Activated CD4-positive, alpha-beta T cell treated with anti-CD3 and anti-CD28 coated beads for 48 hours (primary cell): ENCODE data around the gene GP5.

Experiments used
- DNase-seq: peaks from one replicate; pipeline ENCODE4 v3.0.0-alpha.2; 2020

GP5 gene

DNA sequence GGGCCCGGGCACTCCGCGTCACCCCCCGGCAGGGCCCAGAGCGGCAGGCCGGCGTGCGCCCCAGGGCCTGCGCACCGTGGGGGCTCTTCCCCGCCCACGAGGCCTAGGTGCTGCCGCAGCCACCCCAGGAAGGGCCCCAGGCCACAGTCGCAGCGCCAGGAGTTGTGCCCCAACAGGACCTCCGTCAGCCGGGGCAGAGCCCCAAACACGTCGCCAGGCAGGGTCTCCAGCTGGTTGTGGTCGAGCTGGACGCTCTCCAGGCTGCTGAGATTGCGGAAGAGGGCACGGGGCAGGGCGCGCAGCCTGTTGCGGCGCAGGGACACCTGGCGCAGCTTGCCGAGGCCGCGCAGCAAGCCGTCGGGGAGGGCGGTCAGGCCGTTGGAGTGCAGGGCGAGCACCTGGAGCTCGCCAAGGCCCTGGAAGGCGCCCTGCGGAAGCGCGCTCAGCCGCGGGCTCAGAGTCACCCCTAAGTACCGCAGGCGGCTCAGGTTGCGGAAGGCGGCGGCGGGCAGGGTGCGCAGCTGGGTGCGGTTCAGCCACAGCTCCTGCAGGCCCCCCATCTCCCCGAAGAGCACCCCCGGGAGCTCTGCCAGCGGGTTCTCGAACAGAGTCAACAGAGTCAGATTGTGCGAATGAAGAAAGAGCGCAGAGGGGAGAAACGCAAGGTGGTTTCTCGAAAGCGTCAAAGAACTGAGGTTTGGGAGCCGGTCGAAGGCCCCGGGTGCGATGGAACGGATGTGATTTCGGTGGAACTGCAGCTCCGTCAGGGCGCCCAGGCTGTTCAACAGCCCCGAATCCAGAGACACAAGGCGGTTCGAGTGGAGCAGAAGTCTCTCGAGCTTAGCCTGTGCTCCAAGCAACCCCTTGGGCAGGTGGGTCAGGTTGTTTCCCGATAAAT is 2.0 kb downstream of the GP5 start:
- peak; percentile 49 for DNase-seq

DNA sequence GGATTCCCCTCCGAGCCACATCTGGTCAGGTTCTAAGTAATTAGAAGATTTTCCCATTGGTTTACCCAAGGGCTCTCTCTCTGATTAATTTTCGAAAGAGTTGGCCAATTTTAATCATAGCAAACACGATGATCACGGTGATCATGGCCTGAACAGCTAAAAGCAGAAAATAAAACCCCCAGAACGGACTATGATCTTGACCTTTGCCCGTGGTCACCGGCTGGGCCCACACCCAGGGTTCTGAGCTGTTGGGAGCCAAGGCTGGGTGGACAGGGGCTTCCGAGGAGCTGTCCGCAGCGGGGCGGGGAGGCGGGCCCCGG is 2.6 kb downstream of the GP5 start:
- DNase-seq = no peak

GRCh38 chr3:194395778-194396538 is 3.1 kb downstream of the GP5 start:
- DNase-seq = peak; percentile 70

DNA sequence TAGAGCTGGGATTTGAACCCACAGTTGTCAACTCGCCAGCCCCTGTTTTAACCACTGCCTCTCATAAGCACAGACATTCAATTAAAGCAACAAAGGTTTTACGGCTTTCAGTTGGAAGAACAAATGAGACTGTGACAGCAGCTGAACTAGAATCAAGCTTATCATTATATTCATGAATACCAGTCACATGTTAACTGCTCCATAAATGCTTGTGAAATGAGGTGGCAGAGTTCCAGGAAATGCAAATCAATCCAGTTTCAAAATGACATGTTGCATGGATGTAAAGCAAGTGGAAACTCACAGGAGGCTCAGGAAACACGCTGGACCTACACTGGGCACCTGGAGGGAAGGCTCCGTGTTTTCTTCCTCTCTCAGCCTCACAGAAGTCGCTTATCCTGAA is 3.9 kb downstream of the GP5 start:
- no peak for DNase-seq

GRCh38 chr3:194392576-194392975 is 6.5 kb downstream of the GP5 start:
- no peak for DNase-seq

DNA sequence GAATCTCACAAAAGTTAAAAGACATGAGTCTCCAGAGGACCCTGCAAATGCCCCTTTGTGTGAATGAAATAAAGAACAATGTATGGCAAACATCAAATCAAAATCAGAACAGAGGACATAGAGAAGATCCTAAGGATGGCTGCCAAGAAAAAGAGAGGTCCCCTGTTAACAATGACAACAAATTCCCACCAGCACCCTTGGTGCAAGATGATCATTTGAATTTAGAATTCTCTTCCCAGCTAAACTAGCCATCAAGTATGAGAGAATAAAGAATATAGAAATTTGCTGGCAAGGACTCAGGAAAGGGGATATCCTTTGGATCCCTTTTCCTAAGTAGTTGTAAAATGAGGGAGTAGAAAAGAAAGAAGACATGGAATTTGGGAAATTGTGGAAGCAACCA is 8.2 kb downstream of the GP5 start:
- no peak for DNase-seq

GRCh38 chr3:194389269-194389668 is 9.8 kb downstream of the GP5 start:
- no peak for DNase-seq

DNA sequence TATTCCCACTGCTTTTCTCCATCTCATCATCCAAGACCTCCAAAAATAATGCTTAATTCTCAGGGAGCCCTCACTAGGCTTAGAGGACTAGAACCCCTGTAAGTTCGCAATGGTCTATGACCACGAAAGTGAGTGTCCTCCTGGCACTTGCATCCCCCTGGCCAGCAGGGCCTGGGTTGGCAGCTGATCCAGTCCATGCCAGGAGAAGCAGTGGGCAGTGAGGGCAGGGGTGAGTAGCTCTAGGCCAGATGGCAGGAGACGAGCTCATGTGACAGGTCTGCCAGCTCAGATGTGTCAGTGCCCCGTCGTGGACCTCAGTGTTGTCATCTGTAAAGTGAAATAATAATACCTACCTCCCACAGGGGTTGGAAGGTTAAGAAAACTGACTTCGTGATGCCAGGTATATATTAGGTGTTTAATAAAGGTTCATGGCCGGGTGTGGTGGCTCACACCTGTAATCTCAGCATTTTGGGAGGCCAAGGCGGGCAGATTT is 11.1 kb downstream of the GP5 start:
- no peak for DNase-seq

DNA sequence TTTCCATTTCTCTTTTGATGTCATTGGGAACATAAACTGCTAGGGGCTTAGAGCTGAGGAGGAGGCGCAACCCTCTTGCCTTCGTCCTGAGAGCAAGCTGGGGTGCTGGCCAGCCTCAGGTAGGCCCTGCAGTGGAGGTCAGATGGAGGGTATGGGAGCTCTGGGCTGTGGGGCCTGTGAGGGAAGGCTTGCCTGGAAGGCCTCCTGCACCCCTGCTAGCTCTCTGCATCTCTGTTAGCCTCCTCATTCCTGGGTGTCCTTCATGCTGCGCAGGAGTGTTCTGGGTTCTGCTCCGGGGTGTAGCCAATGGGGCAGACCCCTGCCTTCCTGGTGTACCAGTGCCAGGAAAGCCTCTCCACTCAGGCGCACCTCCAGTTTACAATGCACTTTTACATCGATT is 11.8 kb downstream of the GP5 start:
- no peak for DNase-seq

DNA sequence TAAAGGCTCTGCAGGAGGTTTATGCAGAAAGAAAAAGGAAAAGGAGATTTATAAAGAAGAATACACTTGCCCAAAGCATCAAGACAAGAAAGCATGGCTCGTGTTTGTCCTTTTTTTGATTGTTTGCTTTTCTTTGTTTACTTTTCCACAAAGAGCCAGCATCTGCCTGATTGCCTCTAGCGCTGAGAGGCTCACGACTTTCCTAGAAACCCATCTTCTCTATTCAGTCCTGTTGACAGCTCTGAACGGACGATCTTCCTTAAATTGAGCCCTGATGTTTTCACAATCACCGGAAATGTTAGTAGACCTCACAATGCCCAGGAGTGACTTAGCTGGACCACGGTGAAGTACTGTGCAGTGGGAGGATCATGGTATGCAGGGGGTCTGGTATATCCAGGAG is 12.4 kb downstream of the GP5 start:
- no peak for DNase-seq

GRCh38 chr3:194386066-194386465 is 13.0 kb downstream of the GP5 start:
- no peak for DNase-seq

DNA sequence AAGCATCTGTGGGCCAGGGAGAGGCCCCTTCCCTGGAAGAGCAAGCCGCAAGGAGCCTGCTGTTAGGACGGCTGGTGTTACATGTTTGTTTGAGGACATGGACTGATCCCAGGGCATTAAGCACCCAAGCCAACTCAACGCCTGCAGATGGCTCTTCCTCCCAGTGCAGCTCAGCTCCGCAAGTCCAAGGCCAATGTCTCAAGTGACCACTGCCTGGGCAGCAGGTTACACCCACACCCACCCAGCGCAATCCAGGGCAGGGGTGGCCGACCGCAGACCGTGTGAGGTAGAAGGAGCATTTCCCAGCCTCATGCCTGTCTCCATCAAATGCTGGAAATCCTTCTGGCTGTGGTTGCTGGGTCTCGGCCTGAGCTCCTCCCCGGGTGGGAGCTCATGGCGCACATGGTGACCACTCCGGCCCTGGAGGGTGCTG is 14.5 kb downstream of the GP5 start:
- no peak for DNase-seq

DNA sequence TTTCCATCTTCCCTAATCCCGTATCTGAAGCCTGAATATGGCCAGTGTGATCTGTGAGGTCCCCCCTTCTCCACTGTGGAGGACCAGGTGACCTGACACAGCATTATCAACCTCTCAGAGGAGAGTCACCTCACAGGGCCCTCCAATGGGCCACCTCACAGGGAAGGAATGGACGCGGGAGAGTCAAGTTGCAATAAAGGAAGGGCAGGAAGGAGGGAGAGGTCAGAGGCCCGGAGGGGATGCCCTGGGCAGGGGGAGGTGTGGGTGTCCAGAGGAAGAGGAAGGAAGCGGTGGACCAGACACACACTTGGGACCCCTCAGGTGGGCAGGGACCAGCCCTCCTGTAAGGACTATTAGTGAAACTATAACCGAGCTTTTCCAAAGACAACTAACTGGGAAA is 14.9 kb downstream of the GP5 start:
- DNase-seq = no peak

GRCh38 chr3:194383276-194383940 is 15.7 kb downstream of the GP5 start:
- no peak for DNase-seq

DNA sequence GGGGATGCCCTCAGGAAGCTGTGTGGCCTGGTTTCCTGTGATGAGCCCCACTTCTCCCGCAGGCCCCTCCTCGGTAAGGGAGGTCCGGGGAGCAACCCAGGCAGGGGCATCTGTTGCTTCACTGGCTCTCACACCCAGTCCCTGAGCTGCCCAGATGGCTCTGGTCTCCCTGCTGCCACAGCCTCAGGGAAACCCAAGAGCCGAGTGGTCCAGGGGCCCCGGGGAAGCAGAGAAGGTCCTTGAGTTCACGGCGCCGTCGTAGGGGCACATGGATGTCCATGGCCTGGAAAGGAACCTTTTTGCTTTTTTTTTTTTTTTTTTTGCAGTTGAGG is 16.2 kb downstream of the GP5 start:
- no peak for DNase-seq

- no peak for DNase-seq
These were observed 16.7 kb downstream of the GP5 start for GRCh38 chr3:194382196-194382891.

DNA sequence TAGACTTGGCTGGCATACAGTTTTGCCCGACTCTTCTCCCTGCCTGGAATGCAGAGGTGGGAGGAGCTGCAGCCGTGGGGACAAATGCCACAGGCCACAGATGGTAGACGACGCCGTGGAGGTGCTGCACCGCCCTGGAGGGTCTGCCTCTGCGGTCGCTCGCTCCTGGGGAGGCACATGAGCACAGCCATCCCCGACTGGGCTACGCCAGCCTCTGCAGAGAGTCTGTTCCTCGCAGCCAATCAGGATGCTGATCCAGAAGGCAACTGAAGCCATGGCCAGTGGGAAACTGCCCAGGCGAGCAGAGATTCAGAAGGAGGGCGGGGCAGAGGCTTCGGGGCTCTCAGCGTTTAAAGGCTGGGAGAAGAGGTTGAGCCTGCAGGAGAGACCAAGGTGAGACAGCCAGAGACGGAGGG is 17.6 kb downstream of the GP5 start:
- DNase-seq = no peak

GRCh38 chr3:194380326-194380725 is 18.7 kb downstream of the GP5 start:
- DNase-seq = no peak

DNA sequence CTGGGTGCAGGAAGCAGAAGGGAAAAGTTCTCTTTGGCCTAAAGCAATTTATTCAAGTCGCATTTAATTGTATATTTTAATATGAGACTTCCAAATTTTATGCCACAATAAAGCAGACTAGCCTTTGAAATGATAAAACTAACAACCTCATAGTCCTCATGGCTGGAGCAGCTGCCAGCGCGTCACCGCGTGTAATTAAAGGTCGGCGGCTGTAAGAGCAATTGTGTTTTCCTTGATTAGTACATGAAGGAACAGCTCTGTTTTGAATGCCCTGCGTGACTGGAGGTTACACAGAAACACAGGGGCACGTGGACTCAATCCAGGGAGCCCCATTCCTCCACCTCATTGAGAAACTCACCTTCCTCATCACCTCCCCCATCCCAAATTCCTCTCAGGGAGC is 19.4 kb downstream of the GP5 start:
- no peak for DNase-seq

- no peak for DNase-seq
These were observed 19.8 kb downstream of the GP5 start for GRCh38 chr3:194379231-194379630.

DNA sequence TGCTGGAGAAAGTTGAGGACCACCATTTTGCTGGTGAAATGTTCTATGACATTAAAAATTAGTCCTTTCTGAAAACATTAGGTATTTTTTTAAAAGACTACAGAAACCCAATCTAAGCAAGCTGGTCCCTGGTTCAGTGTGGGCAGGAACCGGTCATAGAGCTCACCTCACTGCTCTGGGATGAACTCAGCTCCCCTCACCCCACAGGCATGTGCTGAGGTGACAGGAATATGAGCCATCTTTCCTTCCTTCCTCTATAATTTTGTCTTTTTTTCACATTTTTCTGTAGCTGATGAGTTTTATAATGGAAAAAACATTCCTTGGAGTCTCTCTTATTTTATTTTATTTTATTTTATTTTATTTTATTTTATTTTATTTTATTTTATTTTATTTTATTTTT is 21.4 kb downstream of the GP5 start:
- no peak for DNase-seq

- DNase-seq = no peak
These were observed 22.9 kb downstream of the GP5 start for GRCh38 chr3:194376241-194376560.

DNA sequence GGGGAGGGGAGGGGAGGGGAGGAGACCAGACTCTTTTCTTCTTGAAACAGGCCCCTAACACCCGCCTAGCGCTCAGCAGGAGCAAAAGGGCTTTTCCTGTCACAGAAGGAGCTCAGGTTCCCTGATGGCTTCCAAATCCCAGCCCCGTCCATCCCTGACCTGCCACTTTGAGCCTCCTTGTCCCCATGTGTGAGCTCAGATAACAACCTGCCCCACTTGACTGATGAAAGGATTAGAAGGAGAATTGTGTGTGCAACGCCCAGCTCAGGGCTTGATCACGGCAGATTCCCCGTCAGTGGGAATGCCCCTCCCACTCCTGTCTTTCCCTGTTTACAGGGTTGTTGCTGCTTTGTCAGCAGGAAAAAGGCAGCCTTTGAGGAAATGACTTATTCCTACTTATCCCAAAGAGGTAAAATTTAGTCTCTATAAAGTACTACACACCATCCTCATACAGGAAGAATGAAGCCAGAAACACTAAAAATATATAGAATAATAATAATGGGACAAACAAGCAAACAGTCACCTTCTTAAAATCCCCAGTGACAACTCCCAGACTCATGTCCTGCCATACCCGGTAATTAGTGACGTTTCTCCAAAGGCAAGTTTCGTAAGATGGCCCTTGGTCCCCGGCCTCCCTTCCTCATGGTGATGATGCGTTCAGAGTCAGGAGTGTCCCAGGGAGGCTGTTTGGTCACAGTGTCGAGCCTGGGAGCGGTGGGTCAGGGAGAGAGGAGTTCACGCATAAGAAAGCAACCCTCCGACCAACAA is 23.4 kb downstream of the GP5 start:
- no peak for DNase-seq
